GM19328 (cell line): ENCODE measurements around the gene LAMB4.
"Not testable (repeated sequence)": the region's sequence is repeated elsewhere in the genome, so short reads cannot be mapped to it uniquely, and the experiment has no call there.

Source experiments
- ATAC-seq: cut with Tn5 transposase; IDR thresholded peaks from one replicate; pipeline ENCODE4 v1.9.1; 2021; ENCODE audit warnings: mild to moderate bottlenecking, moderate library complexity; ENCODE audit not compliant: unreplicated experiment

Gene LAMB4

GRCh38 chr7:108051454-108051853 is 78.7 kb downstream of the LAMB4 start:
- ATAC-seq = no peak

GRCh38 chr7:108049962-108050361 is 80.2 kb downstream of the LAMB4 start:
- ATAC-seq = peak; percentile 96

- ATAC-seq = no peak
Observed at GRCh38 chr7:108048422-108048821, 81.7 kb downstream of the LAMB4 start.

GRCh38 chr7:108046952-108047506 is 83.1 kb downstream of the LAMB4 start:
- no peak for ATAC-seq

- ATAC-seq = no peak
Observed at GRCh38 chr7:108045669-108046068, 84.5 kb downstream of the LAMB4 start.

GRCh38 chr7:108045154-108045553 is 85.0 kb downstream of the LAMB4 start:
- ATAC-seq = no peak

- ATAC-seq = no peak
Observed at GRCh38 chr7:108044345-108044744, 85.8 kb downstream of the LAMB4 start.

GRCh38 chr7:108038986-108039385 is 91.2 kb downstream of the LAMB4 start:
- no peak for ATAC-seq

GRCh38 chr7:108037741-108038140 is 92.4 kb downstream of the LAMB4 start:
- no peak for ATAC-seq

GRCh38 chr7:108037140-108037539 is 93.0 kb downstream of the LAMB4 start:
- no peak for ATAC-seq

GRCh38 chr7:108034586-108034985 is 95.6 kb downstream of the LAMB4 start:
- ATAC-seq = no peak

GRCh38 chr7:108033776-108034497 is 96.2 kb downstream of the LAMB4 start:
- ATAC-seq = no peak

GRCh38 chr7:108033309-108033708 is 96.9 kb downstream of the LAMB4 start:
- not testable (repeated sequence) for ATAC-seq

- no peak for ATAC-seq
Observed at GRCh38 chr7:108030516-108030915, 99.6 kb downstream of the LAMB4 start.

GRCh38 chr7:108029034-108029433 is 101.1 kb downstream of the LAMB4 start:
- ATAC-seq = no peak

- ATAC-seq = no peak
Observed at GRCh38 chr7:108028111-108028510, 102.0 kb downstream of the LAMB4 start.

- ATAC-seq = no peak
Observed at GRCh38 chr7:108027239-108027638, 102.9 kb downstream of the LAMB4 start.

- no peak for ATAC-seq
Observed at GRCh38 chr7:108026647-108027046, 103.5 kb downstream of the LAMB4 start.

GRCh38 chr7:108026116-108026515 is 104.0 kb downstream of the LAMB4 start:
- no peak for ATAC-seq

- no peak for ATAC-seq
Observed at GRCh38 chr7:108024538-108024937, 105.6 kb downstream of the LAMB4 start.

GRCh38 chr7:108020585-108020984 is 109.6 kb downstream of the LAMB4 start:
- no peak for ATAC-seq

GRCh38 chr7:108018668-108019067 is 111.5 kb downstream of the LAMB4 start:
- no peak for ATAC-seq

- no peak for ATAC-seq
Observed at GRCh38 chr7:108017776-108018151, 112.4 kb downstream of the LAMB4 start.
